A549 (cell line): Measurements from ENCODE around the gene ACAD9. TPM values are rescaled to one million over a fixed set of nuclear protein-coding genes. Genes with fewer than 3 reads are reported as not detected.

ENCODE experiments used
- ATAC-seq, 2 experiments: fragments of 200-7000 bp in 1 of 2; fragments of >200 bp in 1 of 2; cut with Nextera tagmentation in 1 of 2; cut with Tn5 transposase in 1 of 2; 3 replicates each; pipeline versions ENCODE4 v1.8.0 to v1.9.1; 2018 to 2020; ENCODE audit warnings: mild to moderate bottlenecking in 1 of 2, moderate library complexity in 1 of 2
- CTCF ChIA-PET: fragments of 300-600 bp; sonication (Branson Sonifier 250); formaldehyde crosslinking; extraction: SDS; loops from one replicate; lab custom pipeline; 2021; ENCODE audit warnings: antibody characterized with exemption, inconsistent platforms; lab: Yijun Ruan, JAX
- POLR2A ChIA-PET: fragments of 350-600 bp; formaldehyde crosslinking; extraction: SDS; loops from one replicate; lab custom pipeline; 2021; ENCODE audit warnings: antibody characterized with exemption, inconsistent platforms; lab: Yijun Ruan, JAX
- DNase-seq, 2 experiments: peaks; one replicate each; pipeline versions ENCODE4 v3.0.0 to v3.0.0-alpha.2; 2011 to 2016; ENCODE audit warnings: low read depth in 1 of 2, low spot score in 1 of 2
- FAIRE-seq: peaks from 2 replicates; lab custom pipeline; 2011; peaks lifted over from hg19 to GRCh38; lab: Jason Lieb, UNC
- H3K27ac ChIP-seq, 2 experiments: fragments of >200 bp; sonication (Bioruptor Twin); formaldehyde crosslinking; 3 replicates each; pipeline ENCODE4 v1.5.1; 2016 to 2017
- H3K4me1 ChIP-seq: fragments of >200 bp; sonication (Bioruptor Twin); formaldehyde crosslinking; 3 replicates; pipeline ENCODE4 v1.6.1; 2016
- H3K4me2 ChIP-seq: fragments of >200 bp; sonication (Bioruptor Twin); formaldehyde crosslinking; 3 replicates; pipeline ENCODE4 v1.6.1; 2016
- H3K4me3 ChIP-seq: fragments of >200 bp; sonication (Bioruptor Twin); formaldehyde crosslinking; 3 replicates; pipeline ENCODE4 v1.5.1; 2016
- H3K9me3 ChIP-seq: fragments of >200 bp; sonication (Bioruptor Twin); formaldehyde crosslinking; 3 replicates; pipeline ENCODE4 v1.6.1; 2016
- ATOH8 ChIP-seq: fragments of 250-450 bp; sonication (Bioruptor Pico); IDR thresholded peaks from 2 replicates; pipeline ENCODE4 v1.5.0; 2020; ENCODE audit warnings: low read depth, mild to moderate bottlenecking, moderate library complexity
- BCL3 ChIP-seq: fragments of >200 bp; sonication (Bioruptor Twin); formaldehyde crosslinking; IDR thresholded peaks from 3 replicates; pipeline ENCODE4 v1.6.1; 2016
- CBX8 ChIP-seq: fragments of 200-600 bp; sonication (generic); IDR thresholded peaks from 2 replicates; pipeline ENCODE4 v1.6.1; 2016
- CEBPB ChIP-seq, 2 experiments: fragments of >200 bp in 1 of 2; sonication (Bioruptor Twin) in 1 of 2; formaldehyde crosslinking in 1 of 2; IDR thresholded peaks; 2 replicates each; pipeline ENCODE4 v1.6.1; 2012 to 2016
- E2F6 ChIP-seq: IDR thresholded peaks from 2 replicates; pipeline ENCODE4 v1.6.1; 2012; ENCODE audit warnings: low read depth, borderline replicate concordance
- EHF ChIP-seq: fragments of 250-450 bp; sonication (Bioruptor Pico); IDR thresholded peaks from 2 replicates; pipeline ENCODE4 v1.5.0; 2020; ENCODE audit warnings: mild to moderate bottlenecking
- ELK1 ChIP-seq: fragments of 150-350 bp; IDR thresholded peaks from 2 replicates; pipeline ENCODE4 v1.6.1; 2014; ENCODE audit warnings: low read depth, mild to moderate bottlenecking, low read length
- EP300 ChIP-seq, 2 experiments: fragments of >200 bp; sonication (Bioruptor Twin); formaldehyde crosslinking; IDR thresholded peaks; 2 replicates in 1 of 2; 3 replicates in 1 of 2; pipeline ENCODE4 v1.6.1; 2016 to 2017
- HMGXB4 ChIP-seq: fragments of 250-450 bp; sonication (Bioruptor Pico); IDR thresholded peaks from 2 replicates; pipeline ENCODE4 v1.5.0; 2021; ENCODE audit warnings: mild to moderate bottlenecking, moderate library complexity, borderline replicate concordance
- KDM1A ChIP-seq: fragments of 200-600 bp; sonication (generic); IDR thresholded peaks from 2 replicates; pipeline ENCODE4 v1.6.1; 2016; ENCODE audit warnings: low read depth, mild to moderate bottlenecking
- MAFK ChIP-seq: fragments of 450-650 bp; IDR thresholded peaks from 2 replicates; pipeline ENCODE4 v1.6.1; 2014; ENCODE audit not compliant: partially characterized antibody
- MAX ChIP-seq: IDR thresholded peaks from 2 replicates; pipeline ENCODE4 v1.6.1; 2012
- NFE2L2 ChIP-seq: fragments of 150-350 bp; conservative IDR thresholded peaks from 2 replicates; pipeline ENCODE4 v1.6.1; 2014; ENCODE audit warnings: low read length
- POLR2A ChIP-seq: IDR thresholded peaks from 2 replicates; pipeline ENCODE4 v1.6.1; 2012; ENCODE audit warnings: mild to moderate bottlenecking, low read length
- RAD21 ChIP-seq, 2 experiments: fragments of >200 bp in 1 of 2; sonication (Bioruptor Twin) in 1 of 2; formaldehyde crosslinking in 1 of 2; IDR thresholded peaks in 1 of 2; conservative IDR thresholded peaks in 1 of 2; 2 replicates in 1 of 2; 3 replicates in 1 of 2; pipeline ENCODE4 v1.6.1; 2012 to 2018; ENCODE audit warnings: inconsistent platforms in 1 of 2
- SMC3 ChIP-seq: fragments of >200 bp; sonication (Bioruptor Twin); formaldehyde crosslinking; IDR thresholded peaks from 3 replicates; pipeline ENCODE4 v1.6.1; 2018; ENCODE audit warnings: inconsistent platforms
- TFCP2L1 ChIP-seq: fragments of 250-450 bp; sonication (Bioruptor Pico); IDR thresholded peaks from 2 replicates; pipeline ENCODE4 v1.5.0; 2021; ENCODE audit warnings: mild to moderate bottlenecking
- USF2 ChIP-seq: fragments of 450-650 bp; IDR thresholded peaks from 2 replicates; pipeline ENCODE4 v1.6.1; 2014; ENCODE audit warnings: antibody characterized with exemption
- ZFP36 ChIP-seq: fragments of 450-650 bp; IDR thresholded peaks from 2 replicates; pipeline ENCODE4 v1.6.1; 2014; ENCODE audit warnings: borderline replicate concordance; ENCODE audit not compliant: partially characterized antibody
- WGBS: methylation state at CpG from one replicate; pipeline ENCODE4 v1.1.6; 2017; ENCODE audit errors: missing lambda C conversion rate; 5-methylcytosine and 5-hydroxymethylcytosine counted together
- polyA plus RNA-seq, 4 experiments: library from polyadenylated mRNA; depleted of rRNA in 3 of 4; stranded (reverse); fragments of >200 nt; fragmentation: RNase III in 1 of 4; extraction: RNeasy Plus Mini Kit Qiagen cat#74134 plus additional on column Dnase treatment in 1 of 4; gene quantifications; 2 replicates in 3 of 4; 3 replicates in 1 of 4; pipeline ENCODE4 v1.2.3, GENCODE V29; 2011 to 2017

Gene ACAD9
- polyA plus RNA-seq, 2 of the 4 experiments (the other 2 are of a cell fraction) = 26.1 to 29.2 TPM

- FAIRE-seq = no peak
- WGBS = 72% methylated on average over 3 of the region's 4 CpGs
- H3K27ac ChIP-seq = no peak overlapping the region
- no peaks in the 10 kb centered on the region for H3K9me3 ChIP-seq
- no peaks in the 10 kb centered on the region for H3K4me1 ChIP-seq
- no peak overlapping the region for H3K4me2 ChIP-seq
- no peak for ATAC-seq
- no peak overlapping the region for H3K4me3 ChIP-seq
- no peak for DNase-seq
- TF ChIP-seq USF2 (0 out of 2 replicates have a peak, but pooled peaks have one; percentile 23), TFCP2L1 (CRISPR knock-in tag) (no peak), KDM1A (no peak)
- CTCF ChIA-PET = no interaction called here
- POLR2A ChIA-PET = no interaction called here
Observed at GRCh38 chr3:128870347-128870746, 9.1 kb upstream of the ACAD9 start.

- H3K4me1 ChIP-seq = no peaks in the 10 kb centered on the region
- ATAC-seq (no peak), DNase-seq (no peak), FAIRE-seq (no peak)
- no peaks in the 10 kb centered on the region for H3K9me3 ChIP-seq
- TF ChIP-seq NFE2L2 (no peak), MAFK (no peak), ZFP36 (no peak), TFCP2L1 (CRISPR knock-in tag) (no peak), MAX (no peak), E2F6 (no peak), EP300 (IDR thresholded peaks at IDR 0.05) (no peak), SMC3 (no peak), EHF (CRISPR knock-in tag) (no peak), POLR2A (no peak), BCL3 (no peak), ATOH8 (CRISPR knock-in tag) (no peak), ELK1 (no peak), CBX8 (no peak)
- H3K4me2 ChIP-seq = no peak overlapping the region
- CTCF ChIA-PET = interaction anchor here (1.0 kb wide), 1 partner anchor 26 kb away, joined by 3 read pairs; no protein-coding TSS in a partner anchor
- no peak overlapping the region for H3K4me3 ChIP-seq
- POLR2A ChIA-PET = no interaction called here
- WGBS = 82% methylated on average over 4 of the region's 4 CpGs
- no peak overlapping the region for H3K27ac ChIP-seq
Observed at GRCh38 chr3:128872282-128872681, 7.1 kb upstream of the ACAD9 start.

- ChIA-PET POLR2A (no interaction called here), CTCF (no interaction called here)
- no peak overlapping the region for H3K4me3 ChIP-seq
- no peak overlapping the region for H3K27ac ChIP-seq
- 71% methylated on average over 8 of the region's 8 CpGs for WGBS
- H3K4me2 ChIP-seq = no peak overlapping the region
- no peaks in the 10 kb centered on the region for H3K9me3 ChIP-seq
- no peak for DNase-seq
- no peak for FAIRE-seq
- H3K4me1 ChIP-seq = no peaks in the 10 kb centered on the region; the same call in 2 of the 3 replicates
- no peak for ATAC-seq
- TF ChIP-seq RAD21 (conservative IDR thresholded peaks at IDR 0.05 in 1 of 2, IDR thresholded peaks at IDR 0.05 in 1 of 2) (no peak), CEBPB (IDR thresholded peaks at IDR 0.05) (no peak), HMGXB4 (CRISPR knock-in tag) (no peak)
Observed at GRCh38 chr3:128872744-128873143, 6.7 kb upstream of the ACAD9 start.
